Hepatocyte (in vitro differentiated cells): Measurements from ENCODE around the gene PLAAT3.

ENCODE experiments used
- CTCF ChIP-seq: fragments of 200-600 bp; sonication (generic); IDR thresholded peaks from 2 replicates; pipeline ENCODE4 v1.5.1; 2016; ENCODE audit warnings: antibody characterized with exemption, mild to moderate bottlenecking; ENCODE audit not compliant: poor library complexity
- EZH2 ChIP-seq: fragments of 200-600 bp; sonication (generic); IDR thresholded peaks from 2 replicates; pipeline ENCODE4 v1.6.1; 2016; ENCODE audit warnings: antibody characterized with exemption, mild to moderate bottlenecking, borderline replicate concordance

- no peak for TF ChIP-seq CTCF
- no peak for TF ChIP-seq EZH2
Observed at GRCh38 chr11:63573881-63574855, 40.1 kb downstream of the PLAAT3 start.
